ENCODE results near the gene SCMH1.

GRCh38 chr1:41020654-41021053 lies 221.5 kb downstream of the SCMH1 start:
- TF ChIP-seq CTCF (IDR thresholded peaks at IDR 0.05), result no peak
- TF ChIP-seq FOSL2 (IDR thresholded peaks at IDR 0.05), result no peak
- no peak for TF ChIP-seq FOSL2 (CRISPR knock-in tag; IDR thresholded peaks at IDR 0.05)
- TF ChIP-seq EP300 (IDR thresholded peaks at IDR 0.05), result no peak
- no peak for TF ChIP-seq POLR2A (IDR thresholded peaks at IDR 0.05; ENCODE audit: low read length)
- no peak for TF ChIP-seq MYC (IDR thresholded peaks at IDR 0.05; ENCODE audit: borderline replicate concordance, low read length)
- no peak for TF ChIP-seq SMC3 (IDR thresholded peaks at IDR 0.05)
- no peak for TF ChIP-seq MAFK (IDR thresholded peaks at IDR 0.05; ENCODE audit: partially characterized antibody)
- no peak for TF ChIP-seq REST (IDR thresholded peaks at IDR 0.05)
- no peak for TF ChIP-seq HEYL (CRISPR knock-in tag; IDR thresholded peaks at IDR 0.05)
- TF ChIP-seq RNF2 (IDR thresholded peaks at IDR 0.05; ENCODE audit: borderline replicate concordance, low read depth), result no peak
- TF ChIP-seq BHLHE40 (IDR thresholded peaks at IDR 0.05; ENCODE audit: low read depth, low read length), result no peak
- no peak for TF ChIP-seq PHF8 (IDR thresholded peaks at IDR 0.05; ENCODE audit: borderline replicate concordance, low read depth)
- TF ChIP-seq CHD2 (IDR thresholded peaks at IDR 0.05; ENCODE audit: low read length, partially characterized antibody), result no peak
- no peak for TF ChIP-seq ELK1 (IDR thresholded peaks at IDR 0.05; ENCODE audit: low read depth, low read length)
